Epithelial cell of prostate (primary cell): ENCODE results near the gene PAPOLG.
"Not testable (repeated sequence)": the region's sequence is repeated elsewhere in the genome, so short reads cannot be mapped to it uniquely, and the experiment has no call there.

Source experiments
- DNase-seq: peaks from one replicate; pipeline ENCODE4 v3.0.0-alpha.2; 2011; ENCODE audit warnings: low read depth, low spot score
- H3K27ac ChIP-seq: fragments of 450-650 bp; 2 replicates; pipeline ENCODE4 v1.5.1; 2017; ENCODE audit warnings: mild to moderate bottlenecking

The PAPOLG gene

GRCh38 chr2:60766283-60766682 lies 10.2 kb downstream of the PAPOLG start:
- DNase-seq = no peak
- H3K27ac ChIP-seq = no peak overlapping the region

- no peak for DNase-seq
- no peak overlapping the region for H3K27ac ChIP-seq
These were observed 15.4 kb downstream of the PAPOLG start for GRCh38 chr2:60771508-60771907.

GRCh38 chr2:60775048-60775639 lies 19.1 kb downstream of the PAPOLG start:
- no peak for DNase-seq

GRCh38 chr2:60778352-60778751 lies 22.3 kb downstream of the PAPOLG start:
- H3K27ac ChIP-seq = no peak overlapping the region
- DNase-seq = no peak

More at GRCh38 chr2:60775048-60775639, 19.1 kb downstream of the PAPOLG start:
- no peak overlapping the region for H3K27ac ChIP-seq

- no peak for DNase-seq
- H3K27ac ChIP-seq = no peak overlapping the region
These were observed 23.4 kb downstream of the PAPOLG start for GRCh38 chr2:60779426-60779825.

- H3K27ac ChIP-seq = no peak overlapping the region
- no peak for DNase-seq
These were observed 24.7 kb downstream of the PAPOLG start for GRCh38 chr2:60780721-60781120.

- DNase-seq = no peak
- H3K27ac ChIP-seq = no peak overlapping the region
These were observed 37.1 kb downstream of the PAPOLG start for GRCh38 chr2:60793169-60793568.

GRCh38 chr2:60794271-60794863 lies 38.3 kb downstream of the PAPOLG start:
- no peak overlapping the region for H3K27ac ChIP-seq
- DNase-seq = no peak

GRCh38 chr2:60796573-60797509 lies 40.8 kb downstream of the PAPOLG start:
- peak overlapping the region; percentile 3 for H3K27ac ChIP-seq
- DNase-seq = no peak

GRCh38 chr2:60804473-60804872 lies 48.4 kb downstream of the PAPOLG start:
- DNase-seq = no peak
- H3K27ac ChIP-seq = no peak overlapping the region

GRCh38 chr2:60806595-60806987 lies 50.5 kb downstream of the PAPOLG start:
- DNase-seq = no peak
- H3K27ac ChIP-seq = no peak overlapping the region

GRCh38 chr2:60806988-60807681 lies 51.1 kb downstream of the PAPOLG start:
- no peak for DNase-seq

GRCh38 chr2:60808330-60808801 lies 52.3 kb downstream of the PAPOLG start:
- no peak overlapping the region for H3K27ac ChIP-seq
- no peak for DNase-seq

More at GRCh38 chr2:60806988-60807681, 51.1 kb downstream of the PAPOLG start:
- no peak overlapping the region for H3K27ac ChIP-seq

- DNase-seq = no peak
- H3K27ac ChIP-seq = no peak overlapping the region
These were observed 55.7 kb downstream of the PAPOLG start for GRCh38 chr2:60811491-60812375.

- H3K27ac ChIP-seq, DNase-seq: not testable (repeated sequence)
These were observed 61.1 kb downstream of the PAPOLG start for GRCh38 chr2:60817191-60817590.

GRCh38 chr2:60818272-60818671 lies 62.2 kb downstream of the PAPOLG start:
- DNase-seq = no peak

GRCh38 chr2:60819155-60819862 lies 63.2 kb downstream of the PAPOLG start:
- no peak for DNase-seq
- H3K27ac ChIP-seq = no peak overlapping the region

More at GRCh38 chr2:60818272-60818671, 62.2 kb downstream of the PAPOLG start:
- no peak overlapping the region for H3K27ac ChIP-seq

GRCh38 chr2:60819936-60820335 lies 63.9 kb downstream of the PAPOLG start:
- no peak overlapping the region for H3K27ac ChIP-seq
- no peak for DNase-seq
